T-helper 1 cell treated with Interleukin-12 subunit alpha and Interleukin-12 subunit beta and Interleukin-4 antibody, amounts not matched to agents 30 μg/mL and 1 μg/mL, for 36 hours (primary cell): ENCODE results near the gene UNC5B.
"Not testable (repeated sequence)": the region's sequence is repeated elsewhere in the genome, so short reads cannot be mapped to it uniquely, and the experiment has no call there.

Experiments
- H3K27ac Mint-ChIP-seq: one replicate; pipeline ENCODE4 v1.8.0; 2021; ENCODE audit warnings: mild to moderate bottlenecking, mixed read lengths
- H3K27me3 Mint-ChIP-seq: one replicate; pipeline ENCODE4 v1.8.0; 2021; ENCODE audit warnings: low read depth, mixed read lengths
- H3K36me3 Mint-ChIP-seq: one replicate; pipeline ENCODE4 v1.8.0; 2021; ENCODE audit warnings: low read depth, mixed read lengths
- H3K4me1 Mint-ChIP-seq: one replicate; pipeline ENCODE4 v1.8.0; 2021; ENCODE audit warnings: low read depth, mixed read lengths
- H3K4me3 Mint-ChIP-seq: one replicate; pipeline ENCODE4 v1.8.0; 2021; ENCODE audit warnings: mild to moderate bottlenecking, moderate library complexity, mixed read lengths
- H3K9me3 Mint-ChIP-seq: one replicate; pipeline ENCODE4 v1.8.0; 2021; ENCODE audit warnings: mixed read lengths

Gene UNC5B

GRCh38 chr10:71289421-71290130 lies 77.2 kb downstream of the UNC5B start:
- Mint-ChIP-seq H3K4me3 (no peak overlapping the region), H3K27me3 (no peaks in the 10 kb centered on the region), H3K4me1 (no peaks in the 10 kb centered on the region), H3K27ac (no peak overlapping the region), H3K36me3 (no peaks in the 10 kb centered on the region), H3K9me3 (no peaks in the 10 kb centered on the region)

GRCh38 chr10:71290331-71290730 lies 78.0 kb downstream of the UNC5B start:
- H3K36me3 Mint-ChIP-seq, result no peaks in the 10 kb centered on the region
- no peaks in the 10 kb centered on the region for H3K27me3 Mint-ChIP-seq
- no peak overlapping the region for H3K4me3 Mint-ChIP-seq
- H3K9me3 Mint-ChIP-seq, result no peaks in the 10 kb centered on the region
- H3K4me1 Mint-ChIP-seq, result no peaks in the 10 kb centered on the region
- H3K27ac Mint-ChIP-seq, result no peak overlapping the region

GRCh38 chr10:71290806-71291527 lies 78.6 kb downstream of the UNC5B start:
- no peaks in the 10 kb centered on the region for H3K9me3 Mint-ChIP-seq
- no peaks in the 10 kb centered on the region for H3K4me1 Mint-ChIP-seq
- H3K36me3 Mint-ChIP-seq, result no peaks in the 10 kb centered on the region
- H3K4me3 Mint-ChIP-seq, result no peak overlapping the region
- no peaks in the 10 kb centered on the region for H3K27me3 Mint-ChIP-seq
- H3K27ac Mint-ChIP-seq, result no peak overlapping the region

- no peak overlapping the region for H3K27ac Mint-ChIP-seq
- H3K4me3 Mint-ChIP-seq, result no peak overlapping the region
- H3K36me3 Mint-ChIP-seq, result no peaks in the 10 kb centered on the region
- no peaks in the 10 kb centered on the region for H3K9me3 Mint-ChIP-seq
- H3K27me3 Mint-ChIP-seq, result no peaks in the 10 kb centered on the region
- no peaks in the 10 kb centered on the region for H3K4me1 Mint-ChIP-seq
Measured at GRCh38 chr10:71291528-71291900, 79.1 kb downstream of the UNC5B start.

- no peaks in the 10 kb centered on the region for H3K27me3 Mint-ChIP-seq
- H3K9me3 Mint-ChIP-seq, result no peaks in the 10 kb centered on the region
- no peak overlapping the region for H3K4me3 Mint-ChIP-seq
- H3K27ac Mint-ChIP-seq, result no peak overlapping the region
- no peaks in the 10 kb centered on the region for H3K4me1 Mint-ChIP-seq
- no peaks in the 10 kb centered on the region for H3K36me3 Mint-ChIP-seq
Measured at GRCh38 chr10:71292624-71293445, 80.5 kb downstream of the UNC5B start.

GRCh38 chr10:71293446-71294084 lies 81.2 kb downstream of the UNC5B start:
- Mint-ChIP-seq H3K27ac (no peak overlapping the region), H3K4me3 (no peak overlapping the region), H3K4me1 (no peaks in the 10 kb centered on the region), H3K9me3 (no peaks in the 10 kb centered on the region), H3K36me3 (no peaks in the 10 kb centered on the region), H3K27me3 (peaks cover 1% of the 10 kb centered on the region)

- Mint-ChIP-seq H3K4me3 (no peak overlapping the region), H3K27me3 (peaks cover 3% of the 10 kb centered on the region), H3K36me3 (no peaks in the 10 kb centered on the region), H3K9me3 (no peaks in the 10 kb centered on the region), H3K27ac (no peak overlapping the region), H3K4me1 (no peaks in the 10 kb centered on the region)
Measured at GRCh38 chr10:71294091-71294561, 81.8 kb downstream of the UNC5B start.

GRCh38 chr10:71294856-71295255 lies 82.5 kb downstream of the UNC5B start:
- Mint-ChIP-seq H3K4me1 (no peaks in the 10 kb centered on the region), H3K36me3 (no peaks in the 10 kb centered on the region), H3K9me3 (no peaks in the 10 kb centered on the region), H3K27me3 (peaks cover 3% of the 10 kb centered on the region), H3K27ac (no peak overlapping the region), H3K4me3 (no peak overlapping the region)

- Mint-ChIP-seq H3K27me3 (peaks cover 3% of the 10 kb centered on the region), H3K36me3 (no peaks in the 10 kb centered on the region), H3K4me3 (no peak overlapping the region), H3K27ac (no peak overlapping the region), H3K9me3 (no peaks in the 10 kb centered on the region), H3K4me1 (no peaks in the 10 kb centered on the region)
Measured at GRCh38 chr10:71295641-71296040, 83.3 kb downstream of the UNC5B start.

- no peak overlapping the region for H3K4me3 Mint-ChIP-seq
- no peak overlapping the region for H3K27ac Mint-ChIP-seq
- H3K27me3 Mint-ChIP-seq, result peaks cover 3% of the 10 kb centered on the region
- H3K36me3 Mint-ChIP-seq, result no peaks in the 10 kb centered on the region
- H3K4me1 Mint-ChIP-seq, result no peaks in the 10 kb centered on the region
- no peaks in the 10 kb centered on the region for H3K9me3 Mint-ChIP-seq
Measured at GRCh38 chr10:71296086-71296485, 83.7 kb downstream of the UNC5B start.

- H3K27me3 Mint-ChIP-seq, H3K4me3 Mint-ChIP-seq, H3K36me3 Mint-ChIP-seq, H3K27ac Mint-ChIP-seq, H3K9me3 Mint-ChIP-seq, H3K4me1 Mint-ChIP-seq: not testable (repeated sequence)
Measured at GRCh38 chr10:71296811-71297210, 84.4 kb downstream of the UNC5B start.

GRCh38 chr10:71297343-71297742 lies 85.0 kb downstream of the UNC5B start:
- Mint-ChIP-seq H3K9me3 (no peaks in the 10 kb centered on the region), H3K4me1 (no peaks in the 10 kb centered on the region), H3K4me3 (no peak overlapping the region), H3K36me3 (no peaks in the 10 kb centered on the region), H3K27ac (no peak overlapping the region), H3K27me3 (peaks cover 3% of the 10 kb centered on the region)

- no peaks in the 10 kb centered on the region for H3K36me3 Mint-ChIP-seq
- no peaks in the 10 kb centered on the region for H3K4me1 Mint-ChIP-seq
- H3K27me3 Mint-ChIP-seq, result peaks cover 3% of the 10 kb centered on the region
- H3K9me3 Mint-ChIP-seq, result no peaks in the 10 kb centered on the region
- H3K4me3 Mint-ChIP-seq, result no peak overlapping the region
- no peak overlapping the region for H3K27ac Mint-ChIP-seq
Measured at GRCh38 chr10:71299071-71299785, 86.9 kb downstream of the UNC5B start.
